ENCODE data around the gene C6orf141.

Gene C6orf141

GRCh38 chr6:49555951-49556350, 5.5 kb downstream of the C6orf141 start:
- no peak for TF ChIP-seq CTCF (conservative IDR thresholded peaks at IDR 0.05; ENCODE audit: low read depth, low read length)
- DNase-seq (ENCODE audit: low read depth) = no peak
- no peak overlapping the region for H3K4me3 ChIP-seq (ENCODE audit: low read depth, low read length)

GRCh38 chr6:49556429-49556837, 6.0 kb downstream of the C6orf141 start:
- H3K4me3 ChIP-seq (ENCODE audit: low read depth, low read length) = no peak overlapping the region
- TF ChIP-seq CTCF (conservative IDR thresholded peaks at IDR 0.05; ENCODE audit: low read depth, low read length) = no peak
- DNase-seq (ENCODE audit: low read depth) = peak; percentile 61

- no peak for DNase-seq (ENCODE audit: low read depth)
- TF ChIP-seq CTCF (conservative IDR thresholded peaks at IDR 0.05; ENCODE audit: low read depth, low read length) = no peak
- no peak overlapping the region for H3K4me3 ChIP-seq (ENCODE audit: low read depth, low read length)
Observed at GRCh38 chr6:49557177-49557576, 6.7 kb downstream of the C6orf141 start.

- no peak overlapping the region for H3K4me3 ChIP-seq (ENCODE audit: low read depth, low read length)
- no peak for DNase-seq (ENCODE audit: low read depth)
- TF ChIP-seq CTCF (conservative IDR thresholded peaks at IDR 0.05; ENCODE audit: low read depth, low read length) = no peak
Observed at GRCh38 chr6:49558238-49558637, 7.8 kb downstream of the C6orf141 start.

- DNase-seq (ENCODE audit: low read depth) = peak; percentile 31
- no peak for TF ChIP-seq CTCF (conservative IDR thresholded peaks at IDR 0.05; ENCODE audit: low read depth, low read length)
- no peak overlapping the region for H3K4me3 ChIP-seq (ENCODE audit: low read depth, low read length)
Observed at GRCh38 chr6:49563006-49563886, 12.8 kb downstream of the C6orf141 start.

- TF ChIP-seq CTCF (conservative IDR thresholded peaks at IDR 0.05; ENCODE audit: low read depth, low read length) = no peak
- DNase-seq (ENCODE audit: low read depth) = no peak
- H3K4me3 ChIP-seq (ENCODE audit: low read depth, low read length) = no peak overlapping the region
Observed at GRCh38 chr6:49564552-49564951, 14.1 kb downstream of the C6orf141 start.

- no peak overlapping the region for H3K4me3 ChIP-seq (ENCODE audit: low read depth, low read length)
- DNase-seq (ENCODE audit: low read depth) = no peak
- no peak for TF ChIP-seq CTCF (conservative IDR thresholded peaks at IDR 0.05; ENCODE audit: low read depth, low read length)
Observed at GRCh38 chr6:49565261-49565660, 14.8 kb downstream of the C6orf141 start.
